ENCODE measurements around the gene CDCP1. TPM values are rescaled to one million over a fixed set of nuclear protein-coding genes. Genes with fewer than 3 reads are reported as not detected.

Gene CDCP1
- total and polyA plus RNA-seq, 7 donors, result 0.01 to 1.4 (median 0.27) TPM

DNA sequence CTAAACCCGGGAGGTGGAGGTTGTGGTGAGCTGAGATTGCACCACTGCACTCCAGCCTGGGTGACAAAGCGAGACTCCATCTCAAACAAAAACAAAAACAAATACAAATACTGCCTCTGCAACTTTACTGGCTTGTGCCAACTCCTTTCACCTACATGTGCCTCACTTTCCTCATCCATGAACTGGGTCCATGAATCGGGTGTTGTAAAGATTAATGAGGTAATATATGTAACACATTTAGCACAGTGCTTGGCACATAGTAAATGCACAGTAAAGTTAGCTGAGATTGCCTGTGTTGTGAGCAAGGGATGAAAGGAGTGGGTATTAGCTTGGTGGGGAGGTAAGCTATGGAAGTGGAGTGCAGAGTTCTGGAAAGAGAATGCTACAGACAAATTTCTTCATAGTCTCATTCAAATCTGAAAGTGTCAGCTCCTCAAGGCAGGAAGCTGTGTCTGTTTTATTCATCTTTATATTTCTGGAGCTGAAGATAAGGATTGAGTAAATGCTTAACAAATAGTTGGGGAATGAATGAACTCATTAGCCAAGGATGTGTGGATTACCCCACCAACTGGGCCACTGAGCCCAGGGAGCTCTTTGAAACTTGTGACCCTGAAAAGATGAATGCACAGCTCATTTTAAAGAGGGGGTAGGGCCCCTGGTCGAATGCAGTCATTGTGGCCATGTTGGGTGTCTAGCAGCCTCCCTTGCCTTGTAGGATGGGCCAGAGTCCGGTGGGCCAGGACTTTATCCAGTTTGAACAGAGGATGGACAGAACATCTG is 7.7 kb upstream of the CDCP1 start:
- TF ChIP-seq, protein P1, sequence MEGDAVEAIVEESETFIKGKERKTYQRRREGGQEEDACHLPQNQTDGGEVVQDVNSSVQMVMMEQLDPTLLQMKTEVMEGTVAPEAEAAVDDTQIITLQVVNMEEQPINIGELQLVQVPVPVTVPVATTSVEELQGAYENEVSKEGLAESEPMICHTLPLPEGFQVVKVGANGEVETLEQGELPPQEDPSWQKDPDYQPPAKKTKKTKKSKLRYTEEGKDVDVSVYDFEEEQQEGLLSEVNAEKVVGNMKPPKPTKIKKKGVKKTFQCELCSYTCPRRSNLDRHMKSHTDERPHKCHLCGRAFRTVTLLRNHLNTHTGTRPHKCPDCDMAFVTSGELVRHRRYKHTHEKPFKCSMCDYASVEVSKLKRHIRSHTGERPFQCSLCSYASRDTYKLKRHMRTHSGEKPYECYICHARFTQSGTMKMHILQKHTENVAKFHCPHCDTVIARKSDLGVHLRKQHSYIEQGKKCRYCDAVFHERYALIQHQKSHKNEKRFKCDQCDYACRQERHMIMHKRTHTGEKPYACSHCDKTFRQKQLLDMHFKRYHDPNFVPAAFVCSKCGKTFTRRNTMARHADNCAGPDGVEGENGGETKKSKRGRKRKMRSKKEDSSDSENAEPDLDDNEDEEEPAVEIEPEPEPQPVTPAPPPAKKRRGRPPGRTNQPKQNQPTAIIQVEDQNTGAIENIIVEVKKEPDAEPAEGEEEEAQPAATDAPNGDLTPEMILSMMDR (IDR thresholded peaks at IDR 0.05), result no peak
- WGBS, 3 donors, result 55 to 74% (median 60%) methylated on average over 5 of the region's 5 CpGs
- Histone ChIP-seq H3K27me3 (ENCODE audit: insufficient read depth in 3 of 3, low read length in 2 of 3) (no peaks in the 10 kb centered on the region), H3K9me3 (no peaks in the 10 kb centered on the region), H3K4me3 (no peak overlapping the region), H3K4me1 (no peaks in the 10 kb centered on the region), H3K36me3 (ENCODE audit: insufficient read depth in 1 of 2, low read depth in 1 of 2) (no peaks in the 10 kb centered on the region), H3K27ac (no peak overlapping the region)
- intact Hi-C loops (cut with DNase I), result no loop called here
- DNase-seq, result no peak
- no peak for ATAC-seq

GRCh38 chr3:45152307-45152706 is 6.1 kb upstream of the CDCP1 start:
- DNase-seq (no peak), ATAC-seq (no peak)
- TF ChIP-seq, protein P1 (IDR thresholded peaks at IDR 0.05), result no peak
- peaks cover 0 to 9% (median 0%) of the 10 kb centered on the region in 3 donors for H3K27me3 ChIP-seq (ENCODE audit: insufficient read depth in 3 of 3, low read length in 2 of 3)
- WGBS, 3 donors, result 88 to 97% (median 97%) methylated on average over 1 of the region's 1 CpG
- intact Hi-C loops (cut with DNase I), result no loop called here
- no peaks in the 10 kb centered on the region for H3K4me1 ChIP-seq
- no peak overlapping the region for H3K27ac ChIP-seq
- no peak overlapping the region for H3K4me3 ChIP-seq
- H3K36me3 ChIP-seq (ENCODE audit: insufficient read depth in 1 of 2, low read depth in 1 of 2), result no peaks in the 10 kb centered on the region
- no peaks in the 10 kb centered on the region for H3K9me3 ChIP-seq

DNA sequence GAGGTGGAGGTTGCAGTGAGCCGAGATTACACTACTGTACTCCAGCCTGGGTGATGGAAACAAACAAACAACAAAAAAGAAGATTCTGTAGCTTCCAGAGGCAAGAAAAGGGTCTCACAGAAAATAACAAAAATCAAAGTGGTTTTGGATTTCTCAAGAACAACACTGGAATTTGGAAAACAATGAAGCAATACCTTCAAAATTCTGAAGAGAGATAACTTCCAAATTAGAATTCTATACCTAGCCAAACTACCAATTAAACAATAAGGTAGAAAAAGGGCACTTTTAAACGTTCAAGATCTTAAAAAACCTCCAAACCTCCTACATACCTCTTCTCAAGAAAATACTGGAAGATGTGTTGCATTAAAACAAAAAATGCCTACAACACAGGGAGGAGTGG is 4.9 kb upstream of the CDCP1 start:
- ATAC-seq, result no peak
- Histone ChIP-seq H3K36me3 (ENCODE audit: insufficient read depth in 1 of 2, low read depth in 1 of 2) (no peaks in the 10 kb centered on the region), H3K27ac (no peak overlapping the region), H3K27me3 (ENCODE audit: insufficient read depth in 3 of 3, low read length in 2 of 3) (peaks cover 0 to 21% (median 6%) of the 10 kb centered on the region in 3 donors), H3K4me1 (no peaks in the 10 kb centered on the region), H3K9me3 (no peaks in the 10 kb centered on the region), H3K4me3 (no peak overlapping the region)
- no peak for DNase-seq
- intact Hi-C loops (cut with DNase I), result no loop called here
- 48 to 69% (median 65%) methylated on average over 2 of the region's 2 CpGs for WGBS, 3 donors
- TF ChIP-seq, protein P1 (IDR thresholded peaks at IDR 0.05), result no peak

DNA sequence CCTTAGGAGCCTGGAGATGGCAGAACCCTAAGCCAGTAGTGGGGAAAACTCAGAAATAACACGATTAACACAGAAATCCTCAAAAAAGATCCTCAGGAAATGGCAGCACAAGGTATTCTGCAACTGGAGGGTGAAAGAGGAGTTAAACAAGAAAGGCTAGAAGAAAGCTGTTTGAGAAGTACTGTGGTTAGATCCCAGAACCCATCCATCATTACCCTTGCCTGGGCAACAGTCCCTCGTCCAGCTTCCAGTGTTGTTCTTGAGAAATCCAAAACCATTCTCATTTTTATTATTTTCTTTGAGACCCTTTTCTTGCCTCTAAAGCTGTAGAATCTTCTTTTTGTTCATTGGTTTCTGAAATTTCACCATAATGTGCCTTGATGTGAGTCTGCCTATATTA is 2.7 kb upstream of the CDCP1 start:
- Histone ChIP-seq H3K27me3 (ENCODE audit: insufficient read depth in 3 of 3, low read length in 2 of 3) (peaks cover 0 to 42% (median 15%) of the 10 kb centered on the region in 3 donors), H3K4me1 (peaks cover 9% of the 10 kb centered on the region), H3K9me3 (no peaks in the 10 kb centered on the region), H3K4me3 (no peak overlapping the region), H3K27ac (no peak overlapping the region), H3K36me3 (ENCODE audit: insufficient read depth in 1 of 2, low read depth in 1 of 2) (no peaks in the 10 kb centered on the region)
- TF ChIP-seq, protein P1 (IDR thresholded peaks at IDR 0.05), result no peak
- intact Hi-C loops (cut with DNase I), result no loop called here
- WGBS, 3 donors, result 56 to 73% (median 58%) methylated on average over 2 of the region's 2 CpGs
- ATAC-seq (no peak), DNase-seq (no peak)

Measured in psoas muscle (tissue), 8 donors.